B cell (primary cell): ENCODE data around the gene EXOC6B. TPM values are rescaled to one million over a fixed set of nuclear protein-coding genes. Genes with fewer than 3 reads are reported as not detected.

Source experiments
- ATAC-seq: fragments of 200-7000 bp; cut with Tn5 transposase; one replicate; pipeline ENCODE4 v1.10.0; 2021; ENCODE audit warnings: low read depth, mild to moderate bottlenecking, moderate number of reproducible peaks, moderate library complexity
- CTCF ChIA-PET: fragments of 350-600 bp; sonication (Branson Sonifier 250); formaldehyde crosslinking; loops from one replicate; lab custom pipeline; 2021; ENCODE audit warnings: antibody characterized with exemption, inconsistent platforms; lab: Charles Lee
- POLR2A ChIA-PET: fragments of 350-600 bp; sonication (Branson Sonifier 250); formaldehyde crosslinking; loops from one replicate; lab custom pipeline; 2021; ENCODE audit warnings: antibody characterized with exemption; lab: Charles Lee
- DNase-seq: peaks from one replicate; pipeline ENCODE4 v3.0.0; 2013
- H2AFZ ChIP-seq: 2 replicates; pipeline ENCODE4 v1.6.1; 2012; ENCODE audit warnings: mild to moderate bottlenecking, low read depth, low read length; ENCODE audit not compliant: insufficient read depth, poor library complexity, severe bottlenecking
- H3K27ac ChIP-seq, 2 donors: 1 replicate in 1 of 2; 2 replicates in 1 of 2; pipeline ENCODE4 v1.5.1; 2012 to 2013; ENCODE audit warnings: low read length in 2 of 2, mild to moderate bottlenecking in 2 of 2, moderate library complexity in 1 of 2
- H3K27me3 ChIP-seq, 4 experiments: fragments of 200-600 bp in 1 of 4; sonication (generic) in 1 of 4; replicated peaks in 1 of 4; 1 replicate in 2 of 4; 2 replicates in 2 of 4; pipeline versions ENCODE4 v1.6.1 to v1.7.0; 2013 to 2016; ENCODE audit warnings: low read length in 3 of 4, mild to moderate bottlenecking in 2 of 4, mixed read lengths in 1 of 4, moderate library complexity in 1 of 4; ENCODE audit not compliant: insufficient read depth in 4 of 4, control insufficient read depth in 3 of 4; ENCODE audit errors: control extremely low read depth in 1 of 4
- H3K36me3 ChIP-seq, 2 experiments: replicated peaks in 1 of 2; 1 replicate in 1 of 2; 2 replicates in 1 of 2; pipeline versions ENCODE4 v1.6.1 to v1.7.1; 2013; ENCODE audit warnings: low read length in 1 of 2; ENCODE audit not compliant: insufficient read depth in 2 of 2, control insufficient read depth in 1 of 2; ENCODE audit errors: control extremely low read depth in 1 of 2, extremely low read depth in 1 of 2
- H3K4me1 ChIP-seq, 2 donors: fragments of 200-600 bp in 1 of 2; sonication (generic) in 1 of 2; 1 replicate in 1 of 2; 2 replicates in 1 of 2; pipeline versions ENCODE4 v1.5.1 to v1.6.1; 2013 to 2017; ENCODE audit warnings: low read length in 2 of 2; ENCODE audit not compliant: control insufficient read depth in 2 of 2, insufficient read depth in 2 of 2
- H3K4me2 ChIP-seq: replicated peaks from 2 replicates; pipeline ENCODE3; 2012; ENCODE audit warnings: mild to moderate bottlenecking, low read depth, low read length; ENCODE audit not compliant: poor library complexity, severe bottlenecking
- H3K4me3 ChIP-seq, 5 experiments: fragments of 200-600 bp in 1 of 5; sonication (generic) in 1 of 5; 1 replicate in 3 of 5; 2 replicates in 2 of 5; pipeline versions ENCODE4 v1.5.1 to v1.7.0; 2011 to 2016; ENCODE audit warnings: low read length in 4 of 5, mild to moderate bottlenecking in 4 of 5, low read depth in 2 of 5, control low read depth in 1 of 5, moderate library complexity in 1 of 5; ENCODE audit not compliant: insufficient read depth in 1 of 5; ENCODE audit errors: control extremely low read depth in 1 of 5, extremely low read depth in 1 of 5
- H3K79me2 ChIP-seq: fragments of 200-600 bp; sonication (generic); one replicate; pipeline ENCODE4 v1.6.0; 2016; ENCODE audit warnings: low read length; ENCODE audit not compliant: control insufficient read depth, insufficient read depth
- H3K9ac ChIP-seq: fragments of 200-600 bp; sonication (generic); 2 replicates; pipeline ENCODE4 v1.6.1; 2017; ENCODE audit warnings: mild to moderate bottlenecking, low read length, moderate library complexity
- H3K9me3 ChIP-seq, 3 donors: one replicate each; pipeline versions ENCODE4 v1.6.1 to v1.7.1; 2013; ENCODE audit warnings: low read length in 2 of 3; ENCODE audit not compliant: control insufficient read depth in 2 of 3, insufficient read depth in 1 of 3; ENCODE audit errors: control extremely low read depth in 1 of 3
- H4K20me1 ChIP-seq: 2 replicates; pipeline ENCODE4 v1.6.0; 2012; ENCODE audit warnings: mild to moderate bottlenecking, low read length; ENCODE audit not compliant: insufficient read depth, control insufficient read depth, poor library complexity, severe bottlenecking
- H3K27ac Mint-ChIP-seq: one replicate; pipeline ENCODE4 v1.8.0; 2021; ENCODE audit warnings: mixed read lengths
- H3K27me3 Mint-ChIP-seq: one replicate; pipeline ENCODE4 v1.8.0; 2021; ENCODE audit warnings: mixed read lengths
- H3K4me1 Mint-ChIP-seq: one replicate; pipeline ENCODE4 v1.8.0; 2021; ENCODE audit warnings: mixed read lengths
- H3K4me3 Mint-ChIP-seq: one replicate; pipeline ENCODE4 v1.8.0; 2021; ENCODE audit warnings: mixed read lengths
- H3K9me3 Mint-ChIP-seq: one replicate; pipeline ENCODE4 v1.8.0; 2022; ENCODE audit warnings: mixed read lengths; ENCODE audit not compliant: insufficient read depth
- EZH2 ChIP-seq: IDR thresholded peaks from 2 replicates; pipeline ENCODE4 v1.6.1; 2012; ENCODE audit warnings: borderline replicate concordance, low read depth, mild to moderate bottlenecking, moderate library complexity, low read length; ENCODE audit not compliant: insufficient read depth, poor library complexity, severe bottlenecking
- WGBS: methylation state at CpG from one replicate; pipeline ENCODE4 v1.1.5; 2013; ENCODE audit warnings: missing lambda C conversion rate; ENCODE audit not compliant: insufficient coverage; 5-methylcytosine and 5-hydroxymethylcytosine counted together
- intact Hi-C: fragments of 100-400 bp; cut with micrococcal nuclease; formaldehyde crosslinking; loops from one replicate; pipeline ENCODE4 v1.10.0; 2022
- polyA plus RNA-seq: library from polyadenylated mRNA; depleted of rRNA; stranded (reverse); fragments of >200 nt; gene quantifications from 2 replicates; pipeline ENCODE4 v1.2.3, GENCODE V29; 2012
- total RNA-seq, 2 donors: library from RNA; stranded (reverse); fragments of 120-200 nt in 1 of 2; gene quantifications; 1 replicate in 1 of 2; 2 replicates in 1 of 2; pipeline versions ENCODE4 v1.2.3 to v1.2.4, GENCODE V29; 2013 to 2022
- TF ChIP-seq, protein P1 (sequence below): fragments of 200-600 bp; IDR thresholded peaks from one replicate; pipeline ENCODE4 v1.8.0; 2022; ENCODE audit warnings: antibody characterized with exemption, mild to moderate bottlenecking

EXOC6B gene
- total and polyA plus RNA-seq, 2 donors (not counting 1 experiment from before 2014, with no cell fraction given): 4.8 to 22.6 TPM

GRCh38 chr2:72638600-72639211, 187.1 kb downstream of the EXOC6B start:
- Histone ChIP-seq H2AFZ (no peak overlapping the region), H3K4me2 (no peak overlapping the region), H3K79me2 (no peaks in the 10 kb centered on the region), H3K27me3 (no peaks in the 10 kb centered on the region), H3K36me3 (no peaks in the 10 kb centered on the region), H3K9ac (no peak overlapping the region), H3K4me3 (no peak overlapping the region), H4K20me1 (no peaks in the 10 kb centered on the region), H3K27ac (no peak overlapping the region), H3K4me1 (no peaks in the 10 kb centered on the region), H3K9me3 (peaks cover 0 to 15% (median 0%) of the 10 kb centered on the region in 3 donors)
- H3K9me3 Mint-ChIP-seq: no peaks in the 10 kb centered on the region
- H3K4me1 Mint-ChIP-seq: no peaks in the 10 kb centered on the region
- ChIA-PET POLR2A (no interaction called here), CTCF (interaction anchor here (0.6 kb wide), 1 partner anchor 207 kb away, joined by 3 read pairs; no protein-coding TSS in a partner anchor)
- no peak for ATAC-seq
- TF ChIP-seq EZH2: no peak
- TF ChIP-seq, protein P1, sequence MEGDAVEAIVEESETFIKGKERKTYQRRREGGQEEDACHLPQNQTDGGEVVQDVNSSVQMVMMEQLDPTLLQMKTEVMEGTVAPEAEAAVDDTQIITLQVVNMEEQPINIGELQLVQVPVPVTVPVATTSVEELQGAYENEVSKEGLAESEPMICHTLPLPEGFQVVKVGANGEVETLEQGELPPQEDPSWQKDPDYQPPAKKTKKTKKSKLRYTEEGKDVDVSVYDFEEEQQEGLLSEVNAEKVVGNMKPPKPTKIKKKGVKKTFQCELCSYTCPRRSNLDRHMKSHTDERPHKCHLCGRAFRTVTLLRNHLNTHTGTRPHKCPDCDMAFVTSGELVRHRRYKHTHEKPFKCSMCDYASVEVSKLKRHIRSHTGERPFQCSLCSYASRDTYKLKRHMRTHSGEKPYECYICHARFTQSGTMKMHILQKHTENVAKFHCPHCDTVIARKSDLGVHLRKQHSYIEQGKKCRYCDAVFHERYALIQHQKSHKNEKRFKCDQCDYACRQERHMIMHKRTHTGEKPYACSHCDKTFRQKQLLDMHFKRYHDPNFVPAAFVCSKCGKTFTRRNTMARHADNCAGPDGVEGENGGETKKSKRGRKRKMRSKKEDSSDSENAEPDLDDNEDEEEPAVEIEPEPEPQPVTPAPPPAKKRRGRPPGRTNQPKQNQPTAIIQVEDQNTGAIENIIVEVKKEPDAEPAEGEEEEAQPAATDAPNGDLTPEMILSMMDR: no peak
- DNase-seq: no peak
- no peak overlapping the region for H3K27ac Mint-ChIP-seq
- intact Hi-C loops: no loop called here
- H3K27me3 Mint-ChIP-seq: no peaks in the 10 kb centered on the region
- H3K4me3 Mint-ChIP-seq: no peak overlapping the region
- 82% methylated on average over 6 of the region's 6 CpGs for WGBS

DNA sequence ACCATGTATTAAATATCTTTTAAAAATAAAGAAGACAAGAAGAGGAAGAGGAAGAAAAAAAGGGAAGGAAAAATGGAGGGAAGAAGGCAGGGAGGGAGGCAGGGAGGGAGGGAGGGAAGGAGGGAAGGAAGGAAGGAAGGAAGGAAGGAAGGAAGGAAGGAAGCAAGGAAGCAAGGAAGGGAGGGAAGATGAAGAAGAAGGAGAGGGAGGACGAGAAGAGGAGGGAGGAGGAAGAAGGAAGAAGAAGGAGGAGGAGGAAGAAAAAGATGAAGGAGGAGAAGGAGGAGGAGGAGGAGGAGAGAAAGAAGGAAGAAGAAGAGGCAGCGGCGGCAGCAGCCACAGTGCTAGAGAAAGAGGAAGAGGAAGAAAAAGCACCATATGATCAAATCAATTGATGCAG, 189.6 kb downstream of the EXOC6B start:
- CTCF ChIA-PET: no interaction called here
- WGBS: 54% methylated on average over 1 of the region's 3 CpGs

More for the DNA sequence above, 189.6 kb downstream of the EXOC6B start:
- no peak for TF ChIP-seq EZH2
- TF ChIP-seq, protein P1: no peak
- Mint-ChIP-seq H3K9me3 (no peaks in the 10 kb centered on the region), H3K4me3 (no peak overlapping the region), H3K27me3 (no peaks in the 10 kb centered on the region), H3K4me1 (no peaks in the 10 kb centered on the region), H3K27ac (no peak overlapping the region)
- POLR2A ChIA-PET: no interaction called here
- no peak overlapping the region for H3K4me3 ChIP-seq
- H3K27ac ChIP-seq: no peak overlapping the region
- H3K27me3 ChIP-seq: no peaks in the 10 kb centered on the region
- H3K9me3 ChIP-seq: peaks cover 0 to 9% (median 0%) of the 10 kb centered on the region in 3 donors
- intact Hi-C loops: no loop called here
- no peak for ATAC-seq
- no peaks in the 10 kb centered on the region for H3K36me3 ChIP-seq
- no peak for DNase-seq
- no peaks in the 10 kb centered on the region for H3K79me2 ChIP-seq
- no peaks in the 10 kb centered on the region for H4K20me1 ChIP-seq
- H3K4me2 ChIP-seq: no peak overlapping the region
- H3K9ac ChIP-seq: no peak overlapping the region
- H3K4me1 ChIP-seq: no peaks in the 10 kb centered on the region
- H2AFZ ChIP-seq: no peak overlapping the region
